ENCODE data around the gene VIPR2.

The VIPR2 gene

GRCh38 chr7:159108491-159108890 is 36.2 kb downstream of the VIPR2 start:
- Histone ChIP-seq H3K36me3 (no peaks in the 10 kb centered on the region), H3K9me3 (no peaks in the 10 kb centered on the region), H3K4me3 (ENCODE audit: low read depth in 1 of 2, low read length in 1 of 2) (no peak overlapping the region), H3K27ac (no peak overlapping the region), H3K27me3 (peaks cover 50% of the 10 kb centered on the region), H3K4me1 (ENCODE audit: control insufficient read depth in 1 of 2, insufficient read depth in 1 of 2, low read depth in 1 of 2, low read length in 1 of 2) (no peaks in the 10 kb centered on the region)
- no peak for TF ChIP-seq CTCF (IDR thresholded peaks at IDR 0.05)

- H3K27me3 ChIP-seq, result peaks cover 39% of the 10 kb centered on the region
- H3K9me3 ChIP-seq, result no peaks in the 10 kb centered on the region
Measured at GRCh38 chr7:159107161-159107892, 37.3 kb downstream of the VIPR2 start.

GRCh38 chr7:159105832-159106811 is 38.5 kb downstream of the VIPR2 start:
- Histone ChIP-seq H3K4me1 (ENCODE audit: control insufficient read depth in 1 of 2, insufficient read depth in 1 of 2, low read depth in 1 of 2, low read length in 1 of 2) (no peaks in the 10 kb centered on the region), H3K36me3 (no peaks in the 10 kb centered on the region), H3K27ac (no peak overlapping the region), H3K27me3 (peaks cover 26% of the 10 kb centered on the region), H3K9me3 (no peaks in the 10 kb centered on the region), H3K4me3 (ENCODE audit: low read depth in 1 of 2, low read length in 1 of 2) (no peak overlapping the region)
- no peak for TF ChIP-seq CTCF (IDR thresholded peaks at IDR 0.05)

More at GRCh38 chr7:159107161-159107892, 37.3 kb downstream of the VIPR2 start:
- Histone ChIP-seq H3K4me3 (ENCODE audit: low read depth in 1 of 2, low read length in 1 of 2) (no peak overlapping the region), H3K27ac (no peak overlapping the region), H3K36me3 (no peaks in the 10 kb centered on the region), H3K4me1 (ENCODE audit: control insufficient read depth in 1 of 2, insufficient read depth in 1 of 2, low read depth in 1 of 2, low read length in 1 of 2) (no peaks in the 10 kb centered on the region)
- no peak for TF ChIP-seq CTCF (IDR thresholded peaks at IDR 0.05)

GRCh38 chr7:159105066-159105780 is 39.4 kb downstream of the VIPR2 start:
- Histone ChIP-seq H3K36me3 (no peaks in the 10 kb centered on the region), H3K9me3 (no peaks in the 10 kb centered on the region), H3K27ac (no peak overlapping the region)

More at GRCh38 chr7:159105066-159105780, 39.4 kb downstream of the VIPR2 start:
- no peak for TF ChIP-seq CTCF (IDR thresholded peaks at IDR 0.05)
- Histone ChIP-seq H3K27me3 (peaks cover 18% of the 10 kb centered on the region), H3K4me3 (ENCODE audit: low read depth in 1 of 2, low read length in 1 of 2) (no peak overlapping the region), H3K4me1 (ENCODE audit: control insufficient read depth in 1 of 2, insufficient read depth in 1 of 2, low read depth in 1 of 2, low read length in 1 of 2) (no peaks in the 10 kb centered on the region)

Data from neutrophil (primary cell).